Measurements from ENCODE around the gene FBXL4. TPM values are rescaled to one million over a fixed set of nuclear protein-coding genes. Genes with fewer than 3 reads are reported as not detected.

FBXL4 gene
- total RNA-seq, 4 donors from 2014 or later = 23.9 to 38.0 (median 28.7) TPM

DNA sequence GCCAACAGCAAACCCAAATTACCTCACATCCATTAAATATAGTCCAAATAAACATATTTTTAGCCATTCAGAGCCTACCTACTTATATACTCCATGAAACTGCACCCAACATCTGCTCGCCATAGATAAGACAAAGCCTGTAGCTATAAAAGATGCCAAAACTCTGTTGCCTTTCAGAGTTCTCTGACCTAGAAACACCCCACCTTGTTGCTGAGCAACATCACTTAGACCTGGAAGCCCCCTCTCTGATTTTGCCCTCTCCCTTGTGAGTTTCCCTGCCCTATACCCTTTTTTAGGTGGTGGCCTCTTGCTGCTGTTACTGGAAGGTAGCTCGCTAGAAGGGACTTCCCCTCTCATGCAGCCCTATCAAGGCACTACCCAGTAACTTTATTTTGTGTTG, 27.7 kb upstream of the FBXL4 start:
- no peaks in the 10 kb centered on the region for H3K36me3 ChIP-seq
- WGBS, 2 donors = 89 to 96% methylated on average over 2 of the region's 2 CpGs
- H3K4me1 ChIP-seq = peaks cover 0 to 28% (median 0%) of the 10 kb centered on the region in 4 donors
- no peak overlapping the region for H3K4me3 ChIP-seq
- TF ChIP-seq POLR2A (IDR thresholded peaks at IDR 0.05) = no peak
- no peak for TF ChIP-seq EP300 (IDR thresholded peaks at IDR 0.05)
- TF ChIP-seq, protein P1, sequence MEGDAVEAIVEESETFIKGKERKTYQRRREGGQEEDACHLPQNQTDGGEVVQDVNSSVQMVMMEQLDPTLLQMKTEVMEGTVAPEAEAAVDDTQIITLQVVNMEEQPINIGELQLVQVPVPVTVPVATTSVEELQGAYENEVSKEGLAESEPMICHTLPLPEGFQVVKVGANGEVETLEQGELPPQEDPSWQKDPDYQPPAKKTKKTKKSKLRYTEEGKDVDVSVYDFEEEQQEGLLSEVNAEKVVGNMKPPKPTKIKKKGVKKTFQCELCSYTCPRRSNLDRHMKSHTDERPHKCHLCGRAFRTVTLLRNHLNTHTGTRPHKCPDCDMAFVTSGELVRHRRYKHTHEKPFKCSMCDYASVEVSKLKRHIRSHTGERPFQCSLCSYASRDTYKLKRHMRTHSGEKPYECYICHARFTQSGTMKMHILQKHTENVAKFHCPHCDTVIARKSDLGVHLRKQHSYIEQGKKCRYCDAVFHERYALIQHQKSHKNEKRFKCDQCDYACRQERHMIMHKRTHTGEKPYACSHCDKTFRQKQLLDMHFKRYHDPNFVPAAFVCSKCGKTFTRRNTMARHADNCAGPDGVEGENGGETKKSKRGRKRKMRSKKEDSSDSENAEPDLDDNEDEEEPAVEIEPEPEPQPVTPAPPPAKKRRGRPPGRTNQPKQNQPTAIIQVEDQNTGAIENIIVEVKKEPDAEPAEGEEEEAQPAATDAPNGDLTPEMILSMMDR (IDR thresholded peaks at IDR 0.05) = no peak
- H3K9me3 ChIP-seq = no peaks in the 10 kb centered on the region
- DNase-seq (ENCODE audit: low spot score in 2 of 2) = no peak
- no peak overlapping the region for H3K27ac ChIP-seq
- no peaks in the 10 kb centered on the region for H3K27me3 ChIP-seq

DNA sequence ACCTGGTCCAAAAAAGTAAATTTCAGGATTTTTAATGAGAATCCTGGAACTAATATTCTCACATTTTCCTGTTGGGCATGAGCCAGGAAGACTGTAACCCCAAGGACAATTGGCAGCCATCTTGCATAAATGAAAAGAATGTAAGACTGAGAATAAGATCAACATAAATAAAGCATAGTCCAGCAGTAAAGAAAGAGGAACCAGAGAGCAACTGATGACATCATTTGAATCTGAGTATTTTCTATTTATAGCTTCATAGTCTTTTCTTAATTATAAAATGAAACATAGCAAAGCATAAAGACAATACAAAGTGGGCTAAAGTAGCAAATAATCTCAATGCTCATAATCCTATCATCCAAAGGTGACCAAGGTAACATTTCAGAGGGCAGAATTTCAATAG, 26.6 kb upstream of the FBXL4 start:
- no peak overlapping the region for H3K27ac ChIP-seq
- DNase-seq (ENCODE audit: low spot score in 2 of 2) = no peak
- no peaks in the 10 kb centered on the region for H3K27me3 ChIP-seq
- H3K4me1 ChIP-seq = peaks cover 0 to 28% (median 0%) of the 10 kb centered on the region in 4 donors
- H3K36me3 ChIP-seq = no peaks in the 10 kb centered on the region
- no peak overlapping the region for H3K4me3 ChIP-seq
- H3K9me3 ChIP-seq = no peaks in the 10 kb centered on the region
- TF ChIP-seq EP300 (IDR thresholded peaks at IDR 0.05) = no peak
- TF ChIP-seq, protein P1 (IDR thresholded peaks at IDR 0.05) = no peak
- no peak for TF ChIP-seq POLR2A (IDR thresholded peaks at IDR 0.05)

DNA sequence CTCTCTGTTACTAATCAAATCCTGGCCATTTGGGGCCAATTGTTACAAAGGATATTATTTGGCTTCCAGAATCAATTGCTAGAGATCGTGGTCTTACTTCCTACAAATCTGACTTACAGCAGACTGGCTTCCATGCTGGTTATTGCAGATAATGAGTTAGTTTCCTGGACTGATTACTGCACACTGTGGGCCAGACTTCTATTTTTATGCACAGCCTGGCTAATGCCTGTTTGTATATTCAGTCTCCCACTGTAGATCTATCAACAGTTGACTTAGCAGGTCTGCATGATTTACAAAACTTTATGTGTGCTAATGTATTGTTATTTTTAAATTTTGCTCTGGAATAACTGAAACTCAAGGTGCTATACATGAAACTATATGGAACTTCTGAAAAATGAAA, 25.8 kb upstream of the FBXL4 start:
- no peak for TF ChIP-seq POLR2A (IDR thresholded peaks at IDR 0.05)
- TF ChIP-seq EP300 (IDR thresholded peaks at IDR 0.05) = no peak
- TF ChIP-seq, protein P1 (IDR thresholded peaks at IDR 0.05) = no peak
- no peaks in the 10 kb centered on the region for H3K27me3 ChIP-seq
- 68 to 71% methylated on average over 1 of the region's 1 CpG for WGBS, 2 donors
- H3K27ac ChIP-seq = no peak overlapping the region
- no peak for DNase-seq (ENCODE audit: low spot score in 2 of 2)
- peaks cover 0 to 26% (median 0%) of the 10 kb centered on the region in 4 donors for H3K4me1 ChIP-seq
- H3K4me3 ChIP-seq = no peak overlapping the region
- H3K9me3 ChIP-seq = no peaks in the 10 kb centered on the region
- H3K36me3 ChIP-seq = no peaks in the 10 kb centered on the region

DNA sequence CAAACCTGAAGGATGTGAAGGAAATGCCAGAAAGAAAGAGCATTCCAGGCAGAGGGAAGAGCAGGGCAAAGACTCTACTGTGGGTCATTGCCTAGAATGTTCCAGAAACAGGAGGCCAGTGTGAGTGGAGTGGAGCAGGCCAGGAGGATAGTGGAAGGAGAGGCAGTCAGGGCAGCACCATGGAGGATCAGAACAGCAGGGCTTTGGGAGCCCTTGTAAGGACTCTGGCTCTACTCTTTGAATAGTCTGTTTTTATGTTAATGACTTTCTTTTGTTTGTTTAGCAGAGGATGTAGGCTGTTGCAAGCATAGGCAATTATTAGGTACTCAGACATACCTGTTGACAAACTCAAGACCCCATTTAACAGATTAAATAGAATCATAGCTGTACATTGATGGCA, 23.6 kb upstream of the FBXL4 start:
- Histone ChIP-seq H3K36me3 (no peaks in the 10 kb centered on the region), H3K9me3 (no peaks in the 10 kb centered on the region), H3K4me1 (peaks cover 0 to 4% (median 0%) of the 10 kb centered on the region in 4 donors), H3K27ac (no peak overlapping the region), H3K4me3 (no peak overlapping the region), H3K27me3 (no peaks in the 10 kb centered on the region)
- no peak for DNase-seq (ENCODE audit: low spot score in 2 of 2)
- TF ChIP-seq EP300 (IDR thresholded peaks at IDR 0.05) = no peak
- TF ChIP-seq, protein P1 (IDR thresholded peaks at IDR 0.05) = no peak
- no peak for TF ChIP-seq POLR2A (IDR thresholded peaks at IDR 0.05)

DNA sequence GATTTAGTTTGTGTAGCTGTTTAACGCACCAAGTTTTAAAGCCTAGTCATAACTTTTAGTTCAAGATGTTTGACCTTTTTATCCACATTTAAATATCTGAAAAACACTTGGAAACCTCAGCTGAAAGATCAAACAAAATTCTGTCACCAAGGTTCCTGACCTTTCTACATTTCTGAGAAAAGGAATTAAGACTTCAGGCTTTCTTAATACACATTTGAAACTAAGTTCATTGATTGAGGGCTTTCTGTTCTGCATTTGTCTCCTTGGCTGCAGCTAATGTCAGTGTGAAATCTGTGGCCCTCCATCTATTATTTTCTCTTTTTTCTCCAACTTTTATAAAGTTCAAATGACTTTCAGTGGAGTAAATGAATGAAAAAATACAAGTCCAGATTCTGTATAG, 22.7 kb upstream of the FBXL4 start:
- no peak for DNase-seq (ENCODE audit: low spot score in 2 of 2)
- WGBS, 2 donors = 33 to 44% methylated on average over 1 of the region's 1 CpG
- Histone ChIP-seq H3K9me3 (no peaks in the 10 kb centered on the region), H3K4me1 (no peaks in the 10 kb centered on the region), H3K4me3 (no peak overlapping the region), H3K27me3 (no peaks in the 10 kb centered on the region), H3K36me3 (no peaks in the 10 kb centered on the region), H3K27ac (no peak overlapping the region)
- no peak for TF ChIP-seq POLR2A (IDR thresholded peaks at IDR 0.05)
- TF ChIP-seq, protein P1 (IDR thresholded peaks at IDR 0.05) = no peak

Data from tibial nerve (tissue), 4 donors.